Measurements from ENCODE around the gene PLAU.

PLAU gene

DNA sequence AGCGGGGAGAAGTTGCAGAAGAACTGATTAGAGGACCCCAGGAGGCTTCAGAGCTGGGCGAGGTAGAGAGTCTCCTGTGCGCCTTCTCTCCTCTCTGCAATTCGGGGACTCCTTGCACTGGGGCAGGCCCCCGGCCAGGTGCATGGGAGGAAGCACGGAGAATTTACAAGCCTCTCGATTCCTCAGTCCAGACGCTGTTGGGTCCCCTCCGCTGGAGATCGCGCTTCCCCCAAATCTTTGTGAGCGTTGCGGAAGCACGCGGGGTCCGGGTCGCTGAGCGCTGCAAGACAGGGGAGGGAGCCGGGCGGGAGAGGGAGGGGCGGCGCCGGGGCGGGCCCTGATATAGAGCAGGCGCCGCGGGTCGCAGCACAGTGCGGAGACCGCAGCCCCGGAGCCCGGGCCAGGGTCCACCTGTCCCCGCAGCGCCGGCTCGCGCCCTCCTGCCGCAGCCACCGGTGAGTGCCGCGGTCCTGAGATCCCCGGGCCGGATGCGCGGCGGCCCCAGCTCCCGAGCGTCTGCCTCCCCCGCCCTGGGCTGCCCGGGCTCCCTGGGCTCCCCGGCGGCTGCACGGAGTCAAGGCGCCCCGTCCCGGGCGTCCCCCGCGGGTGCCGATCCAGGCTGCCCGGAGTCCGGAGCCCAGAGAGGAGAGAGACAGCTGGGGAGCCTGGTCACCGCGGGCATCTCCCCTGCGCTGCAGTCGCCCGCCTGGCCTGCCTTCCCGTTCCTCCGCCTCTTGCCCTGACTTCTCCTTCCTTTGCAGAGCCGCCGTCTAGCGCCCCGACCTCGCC, at the start of gene PLAU:
Gene PLAU, plus strand, starts transcription at position 369 of the 789 bp plus-strand sequence. CDS start 424 bp downstream, outside the sequence.
- DNase-seq (ENCODE audit: extremely low spot score, insufficient read length, low read depth), result no peak
- no peak for FAIRE-seq

DNA sequence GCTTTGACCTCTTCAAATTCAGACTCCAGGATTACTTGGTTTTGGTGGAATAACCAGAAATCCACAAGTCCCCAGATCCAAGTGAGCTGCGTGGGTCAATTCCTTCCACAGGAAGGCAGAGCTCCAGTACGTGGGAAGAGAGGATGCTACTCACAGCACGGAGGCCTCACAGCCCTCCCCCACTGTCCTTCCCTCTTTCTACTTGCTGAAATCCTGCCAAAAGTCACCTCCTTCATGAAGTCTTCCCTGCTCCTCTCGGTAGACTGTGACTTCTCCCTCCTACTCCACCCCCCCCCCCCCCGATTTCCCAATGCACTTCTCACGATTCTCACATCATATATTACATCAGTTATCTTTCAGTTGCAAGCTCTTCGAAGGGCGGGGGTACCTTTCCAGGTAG, 48.9 kb upstream of the PLAU start:
- DNase-seq (ENCODE audit: extremely low spot score, insufficient read length, low read depth) (no peak), FAIRE-seq (no peak)

- FAIRE-seq (no peak), DNase-seq (ENCODE audit: extremely low spot score, insufficient read length, low read depth) (no peak)
Measured at GRCh38 chr10:73863039-73863817, 47.7 kb upstream of the PLAU start.

DNA sequence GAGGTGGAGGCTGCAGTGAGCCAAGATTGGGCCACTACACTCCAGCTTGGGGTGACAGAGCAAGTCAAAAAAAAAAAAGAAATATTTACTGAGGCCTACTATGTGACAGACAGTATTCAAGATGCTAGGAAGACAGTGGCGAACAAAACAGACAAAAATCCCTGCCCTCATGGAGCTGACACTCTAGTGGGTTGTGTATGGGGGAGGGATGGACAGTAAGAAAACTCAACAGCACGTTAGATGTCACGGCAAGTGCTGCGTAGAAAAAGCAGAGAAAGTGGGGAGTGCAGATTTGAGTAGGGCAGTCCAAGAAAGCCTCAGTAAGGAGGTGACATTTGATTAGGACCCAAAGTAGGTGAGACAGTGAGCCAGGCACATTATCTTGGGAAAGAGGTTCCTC, 46.7 kb upstream of the PLAU start:
- FAIRE-seq (no peak), DNase-seq (ENCODE audit: extremely low spot score, insufficient read length, low read depth) (no peak)

DNA sequence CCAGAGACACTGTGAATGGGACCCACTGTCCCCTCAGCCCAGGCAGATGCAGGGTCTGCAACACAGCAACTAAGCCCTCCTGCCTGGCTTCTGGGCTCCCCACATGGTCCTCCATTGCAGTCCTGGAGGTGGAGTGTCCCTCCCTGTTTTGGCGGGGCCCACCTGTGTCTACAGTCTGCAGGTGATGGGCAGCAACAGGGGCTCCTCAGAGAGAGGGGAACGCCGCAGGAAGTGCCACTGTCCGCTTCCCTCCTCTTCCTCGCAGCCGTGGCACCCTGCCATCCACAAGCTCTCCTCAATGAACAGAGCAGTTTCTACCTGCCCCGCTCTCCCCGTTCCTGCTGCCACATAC, 45.8 kb upstream of the PLAU start:
- no peak for DNase-seq (ENCODE audit: extremely low spot score, insufficient read length, low read depth)
- no peak for FAIRE-seq

- no peak for DNase-seq (ENCODE audit: extremely low spot score, insufficient read length, low read depth)
- peak; percentile 94 for FAIRE-seq
Measured at GRCh38 chr10:73865459-73866442, 45.2 kb upstream of the PLAU start.

DNA sequence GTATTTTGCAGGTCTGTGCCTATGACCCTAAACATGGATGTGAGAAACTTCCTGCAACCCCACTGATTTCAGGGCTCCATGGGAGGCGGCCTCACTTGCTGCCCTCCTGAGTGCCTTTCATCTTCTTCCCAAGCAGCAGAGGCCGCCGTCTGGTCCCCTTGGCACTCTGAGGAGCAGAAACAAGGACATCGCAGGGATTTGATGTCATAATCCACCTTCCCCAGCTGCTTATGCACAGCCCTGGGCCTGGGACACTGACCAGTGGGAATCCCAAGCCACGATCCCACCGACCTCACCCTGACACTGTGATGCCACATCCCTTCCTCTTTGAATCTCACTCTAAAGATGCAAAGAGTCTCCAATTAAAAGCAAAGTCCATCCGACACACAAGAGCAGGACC, 44.3 kb upstream of the PLAU start:
- FAIRE-seq (no peak), DNase-seq (ENCODE audit: extremely low spot score, insufficient read length, low read depth) (no peak)

DNA sequence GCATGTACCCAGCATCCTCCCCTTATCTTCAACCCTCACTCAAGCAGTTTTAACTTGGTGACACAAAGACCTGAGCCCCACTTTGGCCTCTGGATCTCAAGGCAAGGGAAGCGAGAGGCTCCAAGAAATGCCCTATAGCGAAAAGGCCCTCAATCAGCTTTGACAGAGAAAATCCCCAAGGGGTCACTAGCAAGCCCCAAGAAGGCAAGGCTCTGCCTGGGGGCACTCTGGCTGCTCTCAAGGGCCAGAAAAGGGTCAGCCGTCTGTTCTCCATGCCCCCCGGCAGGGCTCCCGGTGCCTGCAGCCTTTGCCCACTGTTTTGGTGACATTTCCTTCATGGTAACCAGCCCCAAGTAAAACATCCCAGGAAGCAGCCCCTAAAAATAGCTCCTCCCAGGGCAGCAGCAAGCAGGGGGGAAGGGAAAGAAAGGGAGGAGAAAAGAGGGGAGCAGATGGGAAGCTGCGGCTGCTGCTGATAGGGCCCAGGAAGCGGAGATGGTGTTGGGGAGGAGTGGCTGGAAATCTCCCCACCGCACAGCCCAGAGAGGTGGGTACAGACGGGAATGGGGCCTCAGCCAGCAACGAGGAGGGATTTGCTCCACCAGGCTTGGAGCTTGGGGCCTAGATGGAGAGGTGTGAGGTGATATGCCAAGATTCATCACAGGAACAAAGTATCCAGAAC, 43.7 kb upstream of the PLAU start:
- FAIRE-seq, result no peak
- DNase-seq (ENCODE audit: extremely low spot score, insufficient read length, low read depth), result no peak

DNA sequence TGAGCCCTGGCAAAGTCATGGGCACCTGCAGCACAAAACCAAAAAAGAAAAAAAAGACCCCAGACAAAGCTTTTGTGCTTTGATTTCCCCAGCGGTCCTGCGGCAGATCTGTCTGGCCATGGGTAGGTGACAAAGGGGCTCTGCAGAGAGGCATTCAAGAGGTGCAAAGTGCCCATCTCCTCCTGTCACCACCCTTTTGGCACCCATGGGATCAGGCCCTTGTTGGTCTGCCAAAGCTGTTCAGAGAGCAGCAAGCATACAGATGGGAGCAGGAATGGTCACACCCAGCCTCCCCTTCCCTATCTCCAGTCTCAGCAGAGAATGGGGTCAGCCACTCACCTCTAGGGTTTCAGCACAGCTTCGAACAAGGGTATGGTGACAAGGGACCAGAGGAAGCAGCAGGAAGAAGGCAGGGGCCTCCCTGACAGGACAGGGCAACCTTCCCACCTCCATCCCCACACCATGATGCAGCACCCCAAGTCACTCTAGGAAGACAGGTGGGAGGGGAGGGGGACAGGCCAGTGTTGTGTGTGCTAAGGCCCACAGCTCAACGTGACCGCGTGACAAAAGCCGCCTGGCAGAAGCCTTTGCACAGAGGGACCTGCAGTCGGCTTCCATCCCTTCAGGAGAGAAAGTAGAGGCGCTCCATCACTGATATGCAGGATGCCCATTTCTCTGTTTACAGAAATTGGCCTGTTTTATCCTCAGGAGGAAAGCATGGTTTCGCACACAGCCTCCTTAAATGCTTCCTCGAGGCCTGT, 42.9 kb upstream of the PLAU start:
- DNase-seq (ENCODE audit: extremely low spot score, insufficient read length, low read depth) (no peak), FAIRE-seq (no peak)

- no peak for DNase-seq (ENCODE audit: extremely low spot score, insufficient read length, low read depth)
- no peak for FAIRE-seq
Measured at GRCh38 chr10:73868655-73869195, 42.2 kb upstream of the PLAU start.

GRCh38 chr10:73871295-73872189, 39.4 kb upstream of the PLAU start:
- no peak for FAIRE-seq
- DNase-seq (ENCODE audit: extremely low spot score, insufficient read length, low read depth), result no peak

DNA sequence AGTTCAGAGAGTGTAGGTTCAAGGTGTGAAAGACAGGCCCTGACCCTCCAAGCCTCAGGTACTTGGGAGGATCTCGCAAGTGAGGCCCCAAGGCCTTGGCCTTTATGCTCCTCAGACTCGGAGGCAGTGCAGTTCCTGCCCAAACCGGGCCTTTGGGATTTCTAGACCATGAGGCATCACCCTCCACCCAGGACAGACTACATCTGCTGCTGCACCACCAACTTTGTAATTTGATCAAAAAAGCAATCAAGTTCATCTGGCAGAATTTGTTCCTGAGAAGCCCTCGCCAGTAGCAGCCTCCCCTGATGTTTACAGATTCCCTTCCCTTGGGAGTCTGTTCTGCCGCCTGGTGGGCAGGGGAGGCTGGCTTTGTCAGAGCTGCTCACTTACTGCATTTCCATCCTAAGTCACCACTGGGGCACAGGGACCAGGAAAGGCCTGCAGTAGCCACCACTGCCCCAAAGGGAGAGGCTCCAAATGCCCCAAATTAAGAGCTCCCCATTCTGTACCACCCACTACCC, 38.7 kb upstream of the PLAU start:
- DNase-seq (ENCODE audit: extremely low spot score, insufficient read length, low read depth), result no peak
- FAIRE-seq, result no peak

DNA sequence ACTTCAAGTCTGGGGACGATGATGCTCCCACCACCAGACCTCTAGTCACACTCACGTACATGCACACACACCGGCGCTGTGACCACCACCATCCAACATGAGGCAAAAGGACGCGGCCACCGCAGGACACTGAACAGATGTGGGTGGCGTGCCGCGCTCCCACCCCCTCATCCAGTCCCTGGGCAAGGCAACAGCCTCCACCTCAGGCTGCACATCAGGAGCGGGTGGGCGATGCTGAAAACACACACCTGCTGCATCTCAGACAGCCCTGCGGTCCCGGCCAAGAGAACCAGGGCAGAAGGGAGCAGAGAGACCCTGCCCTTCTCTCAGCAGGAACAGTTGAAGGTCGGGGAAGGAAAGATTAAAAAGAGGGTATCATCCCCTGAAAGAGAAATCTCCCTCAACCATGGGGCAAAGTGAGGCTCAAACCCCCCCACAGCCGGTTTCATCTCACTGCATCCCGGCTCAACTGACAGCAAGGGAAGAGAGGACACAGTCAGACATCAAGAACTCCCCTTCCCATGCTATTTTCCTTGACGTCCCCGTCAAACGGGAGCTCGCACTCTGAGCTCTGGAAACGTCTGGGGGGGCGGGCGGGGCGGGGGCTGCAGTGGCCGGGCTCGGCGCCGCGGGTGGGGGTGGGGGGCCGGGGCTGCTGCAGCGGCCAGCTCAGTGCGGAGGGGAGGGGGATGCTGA, 37.6 kb upstream of the PLAU start:
- no peak for DNase-seq (ENCODE audit: extremely low spot score, insufficient read length, low read depth)
- no peak for FAIRE-seq

GRCh38 chr10:73873838-73874215, 37.1 kb upstream of the PLAU start:
- DNase-seq (ENCODE audit: extremely low spot score, insufficient read length, low read depth) (no peak), FAIRE-seq (no peak)

DNA sequence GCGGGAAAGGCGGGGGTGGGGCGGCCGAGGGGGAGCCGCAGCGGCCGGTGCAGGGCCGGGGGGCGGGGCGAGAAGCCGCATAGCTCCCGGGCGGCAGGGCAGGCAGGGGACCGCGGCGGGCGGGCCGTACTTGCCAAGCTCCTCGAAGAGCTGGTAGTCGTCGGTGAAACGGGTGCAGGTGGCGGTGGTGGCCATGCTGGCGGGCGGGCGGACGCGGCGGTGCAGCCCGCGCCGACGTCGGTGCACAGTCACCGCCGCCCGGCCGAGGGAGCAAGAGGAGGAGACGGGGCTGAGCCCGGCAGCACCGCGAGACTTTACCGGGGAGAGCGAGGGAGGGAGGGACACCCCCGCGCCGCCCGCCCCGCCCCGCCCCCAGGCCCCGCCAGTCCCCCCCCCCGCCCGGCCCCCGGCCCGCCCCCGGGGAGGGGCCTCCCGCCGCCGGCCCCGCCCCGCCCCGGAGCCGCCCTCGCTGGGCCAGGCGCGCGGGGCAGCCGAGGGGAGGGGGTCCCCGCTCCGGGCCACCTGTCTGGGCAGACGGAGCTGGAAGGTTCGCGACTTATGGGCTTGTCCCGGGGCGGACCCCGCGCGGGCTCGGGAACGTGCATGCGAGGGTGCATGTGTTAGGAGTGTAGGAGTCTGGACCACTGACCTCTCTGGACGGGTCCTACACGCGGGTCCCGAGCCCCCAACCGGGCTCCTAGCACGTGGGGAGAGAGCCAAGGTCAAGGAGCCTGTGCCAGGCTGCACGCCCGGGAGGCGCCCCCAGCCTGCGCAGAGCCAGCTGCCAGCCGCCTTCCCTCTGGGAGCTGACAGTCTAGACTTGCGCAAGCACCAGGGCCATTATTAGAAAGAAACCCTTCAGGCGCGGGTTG, 36.4 kb upstream of the PLAU start, which contains the start of gene CAMK2G:
Gene CAMK2G, minus strand, starts transcription at position 289 of the 872 bp plus-strand sequence. Its CDS starts 94 bp downstream, at position 195.
- FAIRE-seq (no peak), DNase-seq (ENCODE audit: extremely low spot score, insufficient read length, low read depth) (peak; percentile 90)

DNA sequence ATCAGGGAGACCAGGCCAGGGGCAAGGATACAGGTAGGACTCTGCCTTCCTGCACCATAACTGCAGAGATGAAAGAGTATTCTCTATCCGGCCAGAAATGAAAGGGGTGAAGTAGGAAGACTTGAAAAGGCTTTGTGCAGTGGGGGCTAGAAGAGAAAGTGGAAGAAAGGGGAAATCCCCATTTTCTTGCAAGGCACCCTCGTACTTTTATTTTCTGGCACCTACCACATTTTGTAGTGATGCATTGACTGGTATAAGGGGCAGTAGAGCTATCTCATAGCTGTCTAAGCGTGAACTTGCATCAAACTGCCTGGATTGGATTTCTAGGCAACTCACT, 35.8 kb upstream of the PLAU start:
- peak; percentile 64 for FAIRE-seq
- no peak for DNase-seq (ENCODE audit: extremely low spot score, insufficient read length, low read depth)

Data from GM18507 (cell line).